HG02840 (cell line): ENCODE measurements around the gene SLC23A2.

Experiments
- ATAC-seq: cut with Tn5 transposase; IDR thresholded peaks from one replicate; pipeline ENCODE4 v1.9.1; 2021; ENCODE audit warnings: mild to moderate bottlenecking, moderate library complexity, moderate number of reproducible peaks; ENCODE audit not compliant: unreplicated experiment, low FRiP score

Gene SLC23A2

GRCh38 chr20:4828830-4829513, 172.3 kb downstream of the SLC23A2 start:
- ATAC-seq, result no peak

- ATAC-seq, result no peak
Observed at GRCh38 chr20:4821590-4821989, 179.7 kb downstream of the SLC23A2 start.

GRCh38 chr20:4820806-4821518, 180.3 kb downstream of the SLC23A2 start:
- ATAC-seq, result no peak

- no peak for ATAC-seq
Observed at GRCh38 chr20:4819901-4820300, 181.4 kb downstream of the SLC23A2 start.

- no peak for ATAC-seq
Observed at GRCh38 chr20:4817230-4817671, 184.1 kb downstream of the SLC23A2 start.

- no peak for ATAC-seq
Observed at GRCh38 chr20:4815628-4816027, 185.7 kb downstream of the SLC23A2 start.

- ATAC-seq, result peak; percentile 51
Observed at GRCh38 chr20:4814696-4815252, 186.5 kb downstream of the SLC23A2 start.

- peak; percentile 42 for ATAC-seq
Observed at GRCh38 chr20:4813863-4814695, 187.2 kb downstream of the SLC23A2 start.

- no peak for ATAC-seq
Observed at GRCh38 chr20:4813076-4813862, 188.0 kb downstream of the SLC23A2 start.

- no peak for ATAC-seq
Observed at GRCh38 chr20:4812641-4813075, 188.7 kb downstream of the SLC23A2 start.

GRCh38 chr20:4812216-4812615, 189.1 kb downstream of the SLC23A2 start:
- ATAC-seq, result no peak

GRCh38 chr20:4811661-4812181, 189.6 kb downstream of the SLC23A2 start:
- no peak for ATAC-seq

GRCh38 chr20:4811257-4811656, 190.1 kb downstream of the SLC23A2 start:
- ATAC-seq, result no peak

GRCh38 chr20:4810426-4811019, 190.8 kb downstream of the SLC23A2 start:
- ATAC-seq, result no peak

- no peak for ATAC-seq
Observed at GRCh38 chr20:4809707-4810106, 191.6 kb downstream of the SLC23A2 start.

GRCh38 chr20:4808872-4809271, 192.4 kb downstream of the SLC23A2 start:
- ATAC-seq, result no peak

- no peak for ATAC-seq
Observed at GRCh38 chr20:4805663-4806449, 195.5 kb downstream of the SLC23A2 start.

GRCh38 chr20:4802527-4802926, 198.8 kb downstream of the SLC23A2 start:
- ATAC-seq, result no peak
